Measurements from ENCODE around the gene CNPY3. TPM values are rescaled to one million over a fixed set of nuclear protein-coding genes. Genes with fewer than 3 reads are reported as not detected.
A peak's percentile ranks its signal among the peaks of the same experiment; 100 is the strongest.

CNPY3 gene
- total and polyA plus RNA-seq, 10 of the 15 experiments (the other 5 are each of a cell fraction or from before 2014, with no cell fraction given) = 7.2 to 102 (median 73.6) TPM

DNA sequence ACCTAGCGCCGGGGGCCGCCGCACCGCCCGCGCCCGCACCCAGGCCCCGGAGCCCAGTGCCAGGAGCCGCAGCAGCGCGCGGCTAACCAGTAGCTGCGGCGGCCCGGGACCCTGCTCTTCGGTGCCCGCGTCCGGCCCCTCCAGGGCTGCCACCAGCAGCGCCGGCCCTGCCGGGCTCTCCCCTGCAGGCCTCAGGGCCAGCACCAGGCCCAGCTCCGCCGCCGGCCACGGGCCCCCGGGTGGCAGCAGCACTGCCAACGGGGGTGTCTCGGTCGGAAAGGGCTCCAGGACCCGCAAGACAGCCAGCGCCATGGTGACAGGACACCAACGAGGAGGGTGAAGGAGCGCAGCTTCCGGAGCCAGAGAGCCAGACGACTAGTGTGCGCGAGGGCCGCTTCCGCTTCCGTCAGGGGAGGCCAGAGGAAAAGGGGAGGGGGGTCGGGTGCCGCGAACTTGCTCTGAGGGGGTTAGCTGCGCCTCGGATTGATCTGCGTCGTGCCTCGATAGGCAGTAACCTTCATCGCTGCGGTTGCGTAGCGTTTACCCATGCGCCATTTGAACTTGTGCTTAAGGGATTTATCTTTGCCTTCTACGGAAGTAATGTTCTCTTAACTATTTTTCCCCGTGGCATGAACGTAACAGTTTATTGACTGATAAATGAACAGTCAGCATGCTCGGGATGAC lies 49.7 kb downstream of the CNPY3 start, which contains the start of gene PEX6 (continued):
- TF ChIP-seq CBX5 (IDR thresholded peaks at IDR 0.05; ENCODE audit: low read depth) (0 out of 2 replicates have a peak, but pooled peaks have one; percentile 37), SMAD1 (IDR thresholded peaks at IDR 0.05; ENCODE audit: low read depth, partially characterized antibody) (peak; percentile 32), POU2F2 (IDR thresholded peaks at IDR 0.05; ENCODE audit: borderline replicate concordance, low read depth, low read length) (peak; percentile 57; the same call in 1 of the 3 replicates), EGR1 (IDR thresholded peaks at IDR 0.05; ENCODE audit: borderline replicate concordance in 1 of 2, low read depth in 2 of 2, low read length in 2 of 2) (peak in 1 of 2 experiments; percentile 54; a peak in 1 of 3 replicates), CBFB (IDR thresholded peaks at IDR 0.05; ENCODE audit: low read depth) (peak; percentile 74; the same call in 1 of the 2 replicates), WRNIP1 (IDR thresholded peaks at IDR 0.05; ENCODE audit: borderline replicate concordance, low read depth, low read length) (no peak), SIX5 (IDR thresholded peaks at IDR 0.05; ENCODE audit: low read depth, low read length, severe bottlenecking) (peak; percentile 25), SPI1 (IDR thresholded peaks at IDR 0.05; ENCODE audit: borderline replicate concordance, insufficient read depth, low read depth, low read length) (peak; percentile 38; the same call in 1 of the 2 replicates), SP1 (IDR thresholded peaks at IDR 0.05; ENCODE audit: low read depth, low read length) (peak; percentile 17), MTA2 (IDR thresholded peaks at IDR 0.05; ENCODE audit: low read depth) (0 out of 2 replicates have a peak, but pooled peaks have one; percentile 16), ZNF217 (IDR thresholded peaks at IDR 0.05) (0 out of 2 replicates have a peak, but pooled peaks have one; percentile 54), BACH1 (IDR thresholded peaks at IDR 0.05; ENCODE audit: borderline replicate concordance) (0 out of 2 replicates have a peak, but pooled peaks have one; percentile 1), ZNF622 (IDR thresholded peaks at IDR 0.05) (no peak), CHD1 (IDR thresholded peaks at IDR 0.05; ENCODE audit: low read depth, low read length) (no peak), LARP7 (IDR thresholded peaks at IDR 0.05) (peak; percentile 94), RELA (IDR thresholded peaks at IDR 0.05; ENCODE audit: borderline replicate concordance, partially characterized antibody) (no peak), NBN (IDR thresholded peaks at IDR 0.05) (peak; percentile 68), NFYA (IDR thresholded peaks at IDR 0.05; ENCODE audit: borderline replicate concordance, low read depth, low read length) (no peak), STAT1 (conservative IDR thresholded peaks at IDR 0.05) (0 out of 2 replicates have a peak, but pooled peaks have one; percentile 32), CREM (IDR thresholded peaks at IDR 0.05; ENCODE audit: low read depth) (peak; percentile 72), ETV6 (conservative IDR thresholded peaks at IDR 0.05 in 1 of 2, IDR thresholded peaks at IDR 0.05 in 1 of 2; ENCODE audit: borderline replicate concordance in 1 of 2, low read depth in 1 of 2) (peak in 1 of 2 experiments; percentile 82; a peak in 2 of 4 replicates), PML (IDR thresholded peaks at IDR 0.05; ENCODE audit: low read length) (peak; percentile 95), NRF1 (conservative IDR thresholded peaks at IDR 0.05; ENCODE audit: low read depth, low read length) (no peak), RUNX3 (IDR thresholded peaks at IDR 0.05; ENCODE audit: low read length) (peak; percentile 88)
- TF ChIP-seq, protein P1, sequence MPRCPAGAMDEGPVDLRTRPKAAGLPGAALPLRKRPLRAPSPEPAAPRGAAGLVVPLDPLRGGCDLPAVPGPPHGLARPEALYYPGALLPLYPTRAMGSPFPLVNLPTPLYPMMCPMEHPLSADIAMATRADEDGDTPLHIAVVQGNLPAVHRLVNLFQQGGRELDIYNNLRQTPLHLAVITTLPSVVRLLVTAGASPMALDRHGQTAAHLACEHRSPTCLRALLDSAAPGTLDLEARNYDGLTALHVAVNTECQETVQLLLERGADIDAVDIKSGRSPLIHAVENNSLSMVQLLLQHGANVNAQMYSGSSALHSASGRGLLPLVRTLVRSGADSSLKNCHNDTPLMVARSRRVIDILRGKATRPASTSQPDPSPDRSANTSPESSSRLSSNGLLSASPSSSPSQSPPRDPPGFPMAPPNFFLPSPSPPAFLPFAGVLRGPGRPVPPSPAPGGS (IDR thresholded peaks at IDR 0.05; ENCODE audit: borderline replicate concordance, insufficient read depth, low read depth, low read length, poor library complexity, severe bottlenecking) = peak; percentile 25
- TF ChIP-seq, protein P2, sequence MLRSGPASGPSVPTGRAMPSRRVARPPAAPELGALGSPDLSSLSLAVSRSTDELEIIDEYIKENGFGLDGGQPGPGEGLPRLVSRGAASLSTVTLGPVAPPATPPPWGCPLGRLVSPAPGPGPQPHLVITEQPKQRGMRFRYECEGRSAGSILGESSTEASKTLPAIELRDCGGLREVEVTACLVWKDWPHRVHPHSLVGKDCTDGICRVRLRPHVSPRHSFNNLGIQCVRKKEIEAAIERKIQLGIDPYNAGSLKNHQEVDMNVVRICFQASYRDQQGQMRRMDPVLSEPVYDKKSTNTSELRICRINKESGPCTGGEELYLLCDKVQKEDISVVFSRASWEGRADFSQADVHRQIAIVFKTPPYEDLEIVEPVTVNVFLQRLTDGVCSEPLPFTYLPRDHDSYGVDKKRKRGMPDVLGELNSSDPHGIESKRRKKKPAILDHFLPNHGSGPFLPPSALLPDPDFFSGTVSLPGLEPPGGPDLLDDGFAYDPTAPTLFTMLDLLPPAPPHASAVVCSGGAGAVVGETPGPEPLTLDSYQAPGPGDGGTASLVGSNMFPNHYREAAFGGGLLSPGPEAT (IDR thresholded peaks at IDR 0.05; ENCODE audit: low read depth) = peak; percentile 56; the same call in 1 of the 2 replicates
- TF ChIP-seq, protein P3, sequence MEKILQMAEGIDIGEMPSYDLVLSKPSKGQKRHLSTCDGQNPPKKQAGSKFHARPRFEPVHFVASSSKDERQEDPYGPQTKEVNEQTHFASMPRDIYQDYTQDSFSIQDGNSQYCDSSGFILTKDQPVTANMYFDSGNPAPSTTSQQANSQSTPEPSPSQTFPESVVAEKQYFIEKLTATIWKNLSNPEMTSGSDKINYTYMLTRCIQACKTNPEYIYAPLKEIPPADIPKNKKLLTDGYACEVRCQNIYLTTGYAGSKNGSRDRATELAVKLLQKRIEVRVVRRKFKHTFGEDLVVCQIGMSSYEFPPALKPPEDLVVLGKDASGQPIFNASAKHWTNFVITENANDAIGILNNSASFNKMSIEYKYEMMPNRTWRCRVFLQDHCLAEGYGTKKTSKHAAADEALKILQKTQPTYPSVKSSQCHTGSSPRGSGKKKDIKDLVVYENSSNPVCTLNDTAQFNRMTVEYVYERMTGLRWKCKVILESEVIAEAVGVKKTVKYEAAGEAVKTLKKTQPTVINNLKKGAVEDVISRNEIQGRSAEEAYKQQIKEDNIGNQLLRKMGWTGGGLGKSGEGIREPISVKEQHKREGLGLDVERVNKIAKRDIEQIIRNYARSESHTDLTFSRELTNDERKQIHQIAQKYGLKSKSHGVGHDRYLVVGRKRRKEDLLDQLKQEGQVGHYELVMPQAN (conservative IDR thresholded peaks at IDR 0.05) = peak; percentile 95

Data from GM12878 (cell line).